T-helper 2 cell (primary cell): ENCODE data around the gene SLC2A6.
A peak's percentile ranks its signal among the peaks of the same experiment; 100 is the strongest.

Source experiments
- DNase-seq, 5 experiments: peaks; one replicate each; pipeline versions ENCODE4 v3.0.0 to v3.0.0-alpha.2; 2012 to 2022

The SLC2A6 gene

DNA sequence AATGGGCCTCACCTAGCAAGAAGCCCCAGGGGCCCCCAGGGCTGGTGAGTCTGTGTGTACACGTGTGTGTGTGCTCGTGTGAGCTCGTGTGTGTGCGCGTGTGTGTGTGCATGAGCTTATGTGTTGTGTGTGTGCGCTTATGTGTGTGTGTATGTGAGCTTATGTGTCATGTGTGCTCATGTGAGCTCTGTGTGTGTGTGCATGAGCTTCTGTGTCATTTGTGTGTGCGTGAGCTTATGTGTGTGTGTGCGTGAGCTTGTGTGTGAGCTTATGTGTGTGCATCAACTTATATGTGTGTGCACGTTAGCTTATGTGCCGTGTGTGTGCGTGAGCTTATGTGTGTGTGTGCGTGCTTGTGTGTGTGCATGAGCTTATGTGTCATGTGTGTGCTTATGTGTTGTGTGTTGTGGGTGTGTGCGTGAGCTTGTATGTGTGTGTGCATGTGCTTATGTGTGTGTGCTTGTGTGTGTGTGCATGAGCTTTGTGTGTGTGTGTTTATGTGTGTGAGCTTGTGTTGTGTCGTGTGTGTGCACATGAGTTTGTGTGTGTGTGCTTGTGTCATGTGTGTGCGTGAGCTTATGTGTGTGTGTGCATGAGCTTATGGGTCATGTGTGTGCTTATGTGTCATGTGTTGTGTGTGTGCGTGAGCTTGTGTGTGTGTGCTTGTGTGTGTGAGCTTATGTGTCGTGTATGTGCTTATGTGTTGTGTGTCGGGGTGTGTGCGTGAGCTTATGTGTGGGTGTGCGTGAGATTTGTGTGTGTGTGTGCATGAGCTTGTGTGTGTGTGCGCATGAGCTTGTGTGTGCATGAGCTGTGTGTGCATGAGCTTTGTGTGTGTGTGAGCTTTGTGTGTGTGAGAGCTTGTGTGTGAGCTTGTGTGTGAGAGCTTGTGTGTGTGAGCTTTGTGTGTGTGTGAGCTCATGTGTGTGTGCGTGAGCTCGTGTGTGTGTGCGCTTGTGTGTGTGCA is 16.7 kb upstream of the SLC2A6 start:
- no peak for DNase-seq

GRCh38 chr9:133494636-133495326 is 15.9 kb upstream of the SLC2A6 start:
- no peak for DNase-seq

GRCh38 chr9:133493845-133494540 is 15.1 kb upstream of the SLC2A6 start:
- DNase-seq: no peak

GRCh38 chr9:133493428-133493827 is 14.5 kb upstream of the SLC2A6 start:
- no peak for DNase-seq

- no peak for DNase-seq
Measured at GRCh38 chr9:133492061-133493021, 13.4 kb upstream of the SLC2A6 start.

DNA sequence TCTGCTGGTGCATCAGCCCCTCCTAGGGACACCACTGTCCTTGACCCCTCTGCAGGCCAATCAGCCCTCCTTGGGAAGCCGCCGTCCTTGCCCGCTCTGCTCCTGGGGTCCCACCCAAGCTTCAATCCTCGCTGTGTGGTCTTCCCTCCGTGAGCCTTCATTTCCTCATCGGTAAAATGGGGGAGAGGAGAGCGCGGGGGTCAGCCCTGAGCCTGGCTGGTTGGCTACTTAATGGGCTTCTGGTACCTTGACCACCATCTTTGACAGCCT is 12.7 kb upstream of the SLC2A6 start:
- no peak for DNase-seq

- no peak for DNase-seq
Measured at GRCh38 chr9:133490865-133491655, 12.2 kb upstream of the SLC2A6 start.

GRCh38 chr9:133490201-133490681 is 11.3 kb upstream of the SLC2A6 start:
- no peak for DNase-seq

DNA sequence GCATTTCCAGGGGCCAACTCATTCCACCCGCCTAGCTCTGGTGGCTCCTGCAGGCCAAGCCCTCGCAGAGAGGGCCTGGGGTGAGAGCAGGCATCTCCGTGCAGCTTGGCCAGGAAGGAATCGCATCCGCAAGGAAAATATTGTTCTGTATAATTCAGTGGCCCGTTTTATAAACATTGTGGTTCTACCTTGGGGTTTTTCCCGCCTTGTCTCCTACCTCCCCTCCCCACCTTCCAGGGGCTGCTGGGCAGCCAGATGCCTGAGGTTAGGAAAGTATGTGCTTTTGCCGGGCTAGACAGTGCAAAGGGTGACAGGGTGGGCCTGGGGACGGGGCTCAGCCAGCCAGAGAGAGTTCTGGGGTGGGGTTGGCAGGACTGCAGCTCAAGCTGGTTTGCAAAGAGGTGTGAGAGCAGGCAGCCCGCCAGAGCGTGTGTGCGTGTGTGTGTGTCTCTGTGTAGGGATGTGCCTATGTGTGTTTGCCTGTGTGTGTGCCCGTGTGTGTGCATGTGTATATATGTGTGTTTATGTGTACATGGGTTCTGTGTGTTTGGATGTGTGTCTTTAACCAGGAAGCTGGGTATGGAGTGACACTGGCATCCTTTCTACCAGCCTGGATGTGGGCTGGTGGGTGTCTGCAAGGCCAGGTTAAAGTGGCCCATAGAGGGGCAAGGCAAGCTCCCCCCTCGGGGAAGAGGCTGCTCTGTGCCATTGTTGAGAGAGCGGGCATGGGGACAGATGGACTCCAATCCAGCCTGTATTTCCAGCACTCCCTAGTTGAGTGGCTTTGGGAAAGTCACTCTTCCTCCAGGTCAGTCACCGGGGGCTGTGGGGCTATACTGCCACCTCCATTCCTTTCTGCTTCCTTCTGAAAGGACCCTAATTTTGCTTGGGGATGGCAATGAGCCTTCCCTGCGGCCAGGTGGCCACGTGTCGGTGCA is 10.6 kb upstream of the SLC2A6 start:
- DNase-seq: no peak

GRCh38 chr9:133488686-133489252 is 9.9 kb upstream of the SLC2A6 start:
- DNase-seq: no peak

- no peak for DNase-seq
Measured at GRCh38 chr9:133487331-133487725, 8.4 kb upstream of the SLC2A6 start.

DNA sequence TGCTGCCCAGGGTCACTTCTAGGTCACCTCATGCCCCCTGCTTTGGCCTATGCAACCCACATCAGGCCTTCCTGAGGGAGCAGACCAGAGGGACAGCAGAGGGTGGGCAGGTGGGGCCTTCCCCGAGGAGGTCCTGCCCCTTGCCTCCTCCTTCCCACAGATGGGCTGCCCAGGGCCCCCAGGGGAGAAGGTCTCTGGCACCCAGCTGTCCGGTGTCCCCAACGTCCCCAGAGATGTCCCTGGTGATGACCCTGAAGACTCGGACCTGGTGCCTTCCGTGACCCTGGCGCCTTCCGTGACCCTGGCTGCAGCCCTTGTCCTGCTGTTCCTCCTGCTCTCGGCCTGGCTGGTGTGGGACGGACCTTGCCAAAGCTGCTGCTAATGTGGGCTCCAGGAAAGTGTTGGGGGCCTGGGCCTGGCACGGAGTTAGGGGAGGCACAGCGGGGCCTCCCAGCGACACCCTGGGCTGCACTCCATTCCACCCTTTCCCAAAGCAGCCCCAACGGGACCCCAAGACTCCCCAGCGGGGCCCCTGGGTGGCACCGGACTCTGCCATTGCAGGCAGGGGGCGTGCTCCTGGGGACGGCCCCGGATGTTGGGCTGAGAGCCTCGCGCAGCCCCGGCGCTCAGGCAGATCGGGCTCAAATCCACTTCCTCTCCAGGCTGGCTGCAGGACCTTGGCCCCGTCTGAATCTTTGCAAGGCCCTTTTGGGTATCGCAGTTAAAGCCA is 6.8 kb upstream of the SLC2A6 start:
- peak in 1 of 5 experiments; percentile 34 for DNase-seq

- DNase-seq: no peak
Measured at GRCh38 chr9:133484671-133485437, 6.0 kb upstream of the SLC2A6 start.

- no peak for DNase-seq
Measured at GRCh38 chr9:133483611-133484010, 4.7 kb upstream of the SLC2A6 start.

DNA sequence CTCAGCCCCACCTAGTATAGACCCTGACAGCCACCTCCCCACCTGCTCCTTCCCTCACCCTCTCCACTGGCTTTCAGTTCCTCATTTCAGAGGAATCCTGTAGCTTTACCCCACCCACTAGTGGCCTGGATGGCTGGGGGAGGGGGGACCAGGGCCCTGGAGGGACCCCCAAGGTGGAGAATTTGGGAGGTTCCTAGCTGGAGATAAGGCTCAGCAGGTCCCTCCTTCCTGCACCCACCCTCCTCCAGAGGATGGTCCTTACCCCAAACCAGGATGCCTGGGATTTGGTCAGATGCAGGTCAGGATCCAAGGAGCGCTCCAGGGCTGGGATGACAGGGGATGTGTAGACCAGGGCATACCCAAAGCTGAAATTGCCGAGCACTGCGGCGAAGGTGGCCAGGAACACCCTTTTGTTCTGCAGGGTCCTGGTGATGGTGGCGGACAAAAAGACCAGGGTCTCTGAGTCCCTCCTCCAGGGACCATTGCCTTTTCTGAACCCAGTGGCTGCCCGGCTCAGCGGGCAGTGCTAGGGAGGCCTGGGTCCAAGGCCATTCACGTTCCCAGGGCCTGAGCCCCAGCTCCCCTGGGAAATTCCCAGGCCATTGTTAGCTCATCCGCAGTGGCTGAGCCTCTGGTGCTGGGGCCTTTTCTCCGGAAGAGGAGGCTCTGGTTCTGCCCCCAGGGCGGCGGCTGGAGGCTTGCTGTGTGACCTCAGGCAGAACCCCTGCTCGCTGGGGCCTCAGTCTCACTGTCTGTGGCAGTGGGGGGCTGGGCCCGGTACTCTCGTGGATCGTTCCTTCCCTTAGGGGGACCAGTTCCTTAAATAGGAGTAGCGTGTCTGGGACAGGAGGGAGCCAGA is 678 bp downstream of the SLC2A6 start:
- no peak for DNase-seq

DNA sequence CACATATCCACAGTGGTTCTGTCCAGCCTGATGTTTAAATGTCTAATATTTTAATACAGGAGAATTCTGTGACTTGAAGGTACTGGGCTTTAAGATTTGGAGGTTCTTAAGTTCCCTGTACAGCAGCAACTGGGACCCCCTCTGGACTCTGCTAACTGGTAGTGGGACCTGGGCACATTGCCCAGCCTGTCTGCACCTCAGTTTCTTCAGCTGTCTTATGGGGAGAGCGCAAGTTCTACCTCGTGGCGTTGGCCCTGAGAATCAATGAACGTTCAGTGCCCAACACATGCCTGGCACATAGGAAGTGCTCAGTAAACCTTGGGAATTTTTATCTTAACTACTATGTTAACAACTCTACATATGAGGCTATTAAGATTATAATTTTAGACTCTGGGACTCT is 1.4 kb downstream of the SLC2A6 start:
- no peak for DNase-seq

GRCh38 chr9:133476941-133477340 is 2.0 kb downstream of the SLC2A6 start:
- no peak for DNase-seq
